ENCODE data around the gene SLC39A11. TPM values are rescaled to one million over a fixed set of nuclear protein-coding genes. Genes with fewer than 3 reads are reported as not detected.

Gene SLC39A11
- total RNA-seq, 1 experiment from 2014 or later: 18.6 TPM

- Histone ChIP-seq H3K4me1 (ENCODE audit: insufficient read depth, low read length, poor library complexity, severe bottlenecking) (no peaks in the 10 kb centered on the region), H3K36me3 (ENCODE audit: insufficient read depth, low read length, poor library complexity, severe bottlenecking) (no peaks in the 10 kb centered on the region), H3K9me3 (ENCODE audit: low read depth, low read length, poor library complexity, severe bottlenecking) (no peaks in the 10 kb centered on the region), H3K27ac (ENCODE audit: low read depth, low read length, poor library complexity, severe bottlenecking) (no peak overlapping the region), H3K27me3 (replicated peaks; ENCODE audit: insufficient read depth, low read depth, low read length, poor library complexity) (no peaks in the 10 kb centered on the region), H3K4me3 (ENCODE audit: low read depth, low read length, poor library complexity, severe bottlenecking) (no peak overlapping the region)
- CTCF ChIA-PET: no interaction called here
- BruUV-seq (replicated peaks): no TSS peak
- TF ChIP-seq CTCF (conservative IDR thresholded peaks at IDR 0.05; ENCODE audit: low read depth, low read length) (no peak), EZH2 (IDR thresholded peaks at IDR 0.05; ENCODE audit: borderline replicate concordance, low read depth, low read length, poor library complexity, severe bottlenecking) (no peak)
- intact Hi-C loops (cut with micrococcal nuclease; ENCODE audit: unreplicated experiment): no loop called here
- DNase-seq (ENCODE audit: low spot score): no peak
- POLR2A ChIA-PET (ENCODE audit: low non-redundant PET): no interaction called here
Measured at GRCh38 chr17:72837335-72837734, 255.2 kb downstream of the SLC39A11 start.

- ChIA-PET CTCF (no interaction called here), POLR2A (ENCODE audit: low non-redundant PET) (no interaction called here)
- H3K9me3 ChIP-seq (ENCODE audit: low read depth, low read length, poor library complexity, severe bottlenecking): no peaks in the 10 kb centered on the region
- no peaks in the 10 kb centered on the region for H3K27me3 ChIP-seq (replicated peaks; ENCODE audit: insufficient read depth, low read depth, low read length, poor library complexity)
- no TSS peak for BruUV-seq (replicated peaks)
- TF ChIP-seq CTCF (conservative IDR thresholded peaks at IDR 0.05; ENCODE audit: low read depth, low read length) (no peak), EZH2 (IDR thresholded peaks at IDR 0.05; ENCODE audit: borderline replicate concordance, low read depth, low read length, poor library complexity, severe bottlenecking) (no peak)
- intact Hi-C loops (cut with micrococcal nuclease; ENCODE audit: unreplicated experiment): no loop called here
- no peak overlapping the region for H3K27ac ChIP-seq (ENCODE audit: low read depth, low read length, poor library complexity, severe bottlenecking)
- H3K4me3 ChIP-seq (ENCODE audit: low read depth, low read length, poor library complexity, severe bottlenecking): no peak overlapping the region
- no peaks in the 10 kb centered on the region for H3K4me1 ChIP-seq (ENCODE audit: insufficient read depth, low read length, poor library complexity, severe bottlenecking)
- DNase-seq (ENCODE audit: low spot score): no peak
- no peaks in the 10 kb centered on the region for H3K36me3 ChIP-seq (ENCODE audit: insufficient read depth, low read length, poor library complexity, severe bottlenecking)
Measured at GRCh38 chr17:72833128-72833765, 259.2 kb downstream of the SLC39A11 start.

DNA sequence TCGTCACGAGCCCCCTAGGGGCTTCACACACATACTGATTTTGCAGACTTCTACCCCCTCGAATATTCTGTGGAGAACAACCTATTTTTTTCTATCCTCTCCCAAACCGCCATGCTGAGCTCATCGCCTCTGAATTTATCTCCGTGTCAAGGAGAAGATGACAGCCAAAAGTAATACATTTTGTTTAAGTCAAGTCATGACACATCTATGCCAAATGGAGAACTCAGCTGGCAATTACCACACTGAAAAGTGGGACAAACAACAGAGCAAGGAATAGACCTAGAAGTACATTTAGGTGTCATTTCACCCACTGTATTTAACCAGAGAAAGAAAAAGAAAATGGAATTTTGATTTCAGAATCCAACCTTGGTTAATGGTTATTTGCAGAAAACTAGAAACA, 260.2 kb downstream of the SLC39A11 start:
- no peaks in the 10 kb centered on the region for H3K27me3 ChIP-seq (replicated peaks; ENCODE audit: insufficient read depth, low read depth, low read length, poor library complexity)
- intact Hi-C loops (cut with micrococcal nuclease; ENCODE audit: unreplicated experiment): no loop called here
- H3K4me1 ChIP-seq (ENCODE audit: insufficient read depth, low read length, poor library complexity, severe bottlenecking): no peaks in the 10 kb centered on the region
- ChIA-PET POLR2A (ENCODE audit: low non-redundant PET) (no interaction called here), CTCF (no interaction called here)
- no peak overlapping the region for H3K27ac ChIP-seq (ENCODE audit: low read depth, low read length, poor library complexity, severe bottlenecking)
- BruUV-seq (replicated peaks): no TSS peak
- H3K36me3 ChIP-seq (ENCODE audit: insufficient read depth, low read length, poor library complexity, severe bottlenecking): no peaks in the 10 kb centered on the region
- TF ChIP-seq EZH2 (IDR thresholded peaks at IDR 0.05; ENCODE audit: borderline replicate concordance, low read depth, low read length, poor library complexity, severe bottlenecking) (no peak), CTCF (conservative IDR thresholded peaks at IDR 0.05; ENCODE audit: low read depth, low read length) (no peak)
- no peaks in the 10 kb centered on the region for H3K9me3 ChIP-seq (ENCODE audit: low read depth, low read length, poor library complexity, severe bottlenecking)
- H3K4me3 ChIP-seq (ENCODE audit: low read depth, low read length, poor library complexity, severe bottlenecking): no peak overlapping the region
- no peak for DNase-seq (ENCODE audit: low spot score)
